Measurements from ENCODE around the gene NIT2. TPM values are rescaled to one million over a fixed set of nuclear protein-coding genes. Genes with fewer than 3 reads are reported as not detected.

Gene NIT2
- total and polyA plus RNA-seq, 8 donors = 14.2 to 38.6 (median 17.5) TPM

- FAIRE-seq (peak; percentile 63), DNase-seq (no peak), ATAC-seq (peak; percentile 58 to 83 (median 79))
- peaks cover 10 to 15% (median 11%) of the 10 kb centered on the region in 3 donors for H3K4me1 ChIP-seq
- H3K4me3 ChIP-seq = no peak overlapping the region
- no peak overlapping the region for H3K27ac ChIP-seq
- H3K36me3 ChIP-seq = peaks cover 0 to 6% (median 0%) of the 10 kb centered on the region in 3 donors
- TF ChIP-seq CTCF (IDR thresholded peaks at IDR 0.05) = no peak
- intact Hi-C loops (cut with DNase I) = no loop called here
- H3K9me3 ChIP-seq = no peaks in the 10 kb centered on the region
- H3K27me3 ChIP-seq = no peaks in the 10 kb centered on the region
Measured at GRCh38 chr3:100386437-100387074, 52.0 kb downstream of the NIT2 start.

- Histone ChIP-seq H3K27me3 (no peaks in the 10 kb centered on the region), H3K9me3 (no peaks in the 10 kb centered on the region), H3K27ac (no peak overlapping the region), H3K4me3 (no peak overlapping the region), H3K36me3 (no peaks in the 10 kb centered on the region), H3K4me1 (peaks cover 13 to 23% (median 16%) of the 10 kb centered on the region in 3 donors)
- 100% methylated on average over 1 of the region's 1 CpG for WGBS, 2 donors
- DNase-seq (no peak), FAIRE-seq (no peak), ATAC-seq (no peak)
- TF ChIP-seq CTCF (IDR thresholded peaks at IDR 0.05) = no peak
- intact Hi-C loops (cut with DNase I) = no loop called here
Measured at GRCh38 chr3:100389025-100389424, 54.5 kb downstream of the NIT2 start.

- intact Hi-C loops (cut with DNase I) = no loop called here
- no peak for TF ChIP-seq CTCF (IDR thresholded peaks at IDR 0.05)
- whole genome bisulfite sequencing, 2 donors = 62 to 67% methylated on average over 2 of the region's 2 CpGs
- ATAC-seq (no peak), FAIRE-seq (no peak), DNase-seq (no peak)
- Histone ChIP-seq H3K9me3 (no peaks in the 10 kb centered on the region), H3K27me3 (no peaks in the 10 kb centered on the region), H3K4me3 (no peak overlapping the region), H3K4me1 (peaks cover 8 to 36% (median 21%) of the 10 kb centered on the region in 3 donors), H3K27ac (no peak overlapping the region), H3K36me3 (no peaks in the 10 kb centered on the region)
Measured at GRCh38 chr3:100395679-100396431, 61.3 kb downstream of the NIT2 start.

GRCh38 chr3:100396967-100397366 lies 62.4 kb downstream of the NIT2 start:
- intact Hi-C loops (cut with DNase I) = no loop called here
- H3K27ac ChIP-seq = no peak overlapping the region

More at GRCh38 chr3:100396967-100397366, 62.4 kb downstream of the NIT2 start:
- WGBS, 2 donors = 43 to 44% methylated on average over 2 of the region's 2 CpGs
- ATAC-seq (no peak), DNase-seq (no peak), FAIRE-seq (no peak)
- H3K27me3 ChIP-seq = no peaks in the 10 kb centered on the region
- H3K4me1 ChIP-seq = peaks cover 4 to 35% (median 16%) of the 10 kb centered on the region in 3 donors
- no peak for TF ChIP-seq CTCF (IDR thresholded peaks at IDR 0.05)
- no peaks in the 10 kb centered on the region for H3K36me3 ChIP-seq
- no peak overlapping the region for H3K4me3 ChIP-seq
- no peaks in the 10 kb centered on the region for H3K9me3 ChIP-seq

All from pancreas (tissue), 10 donors.